IPS-NIHi11 (cell line): Measurements from ENCODE around the gene NAV2.
A peak's percentile ranks its signal among the peaks of the same experiment; 100 is the strongest.
"Not testable (repeated sequence)": the region's sequence is repeated elsewhere in the genome, so short reads cannot be mapped to it uniquely, and the experiment has no call there.

Experiments
- DNase-seq: peaks from one replicate; pipeline ENCODE4 v3.0.0; 2012; ENCODE audit warnings: mixed read lengths, low spot score

Gene NAV2

GRCh38 chr11:20120134-20120925 lies 407.7 kb downstream of the NAV2 start:
- DNase-seq = no peak

GRCh38 chr11:20122131-20122530 lies 409.5 kb downstream of the NAV2 start:
- no peak for DNase-seq

GRCh38 chr11:20125927-20126326 lies 413.3 kb downstream of the NAV2 start:
- peak; percentile 28 for DNase-seq

- no peak for DNase-seq
Observed at GRCh38 chr11:20126724-20127123, 414.1 kb downstream of the NAV2 start.

GRCh38 chr11:20127671-20128527 lies 415.3 kb downstream of the NAV2 start:
- DNase-seq = peak; percentile 78

- DNase-seq = not testable (repeated sequence)
Observed at GRCh38 chr11:20128528-20128825, 415.8 kb downstream of the NAV2 start.

- DNase-seq = no peak
Observed at GRCh38 chr11:20129665-20130064, 417.0 kb downstream of the NAV2 start.

GRCh38 chr11:20131788-20132666 lies 419.4 kb downstream of the NAV2 start:
- peak; percentile 78 for DNase-seq

GRCh38 chr11:20132667-20133039 lies 420.0 kb downstream of the NAV2 start:
- DNase-seq = no peak

GRCh38 chr11:20134991-20135736 lies 422.5 kb downstream of the NAV2 start:
- no peak for DNase-seq

GRCh38 chr11:20137637-20138036 lies 425.0 kb downstream of the NAV2 start:
- DNase-seq = no peak

GRCh38 chr11:20138707-20139106 lies 426.1 kb downstream of the NAV2 start:
- no peak for DNase-seq

- DNase-seq = no peak
Observed at GRCh38 chr11:20154381-20154780, 441.7 kb downstream of the NAV2 start.

GRCh38 chr11:20155683-20156279 lies 443.1 kb downstream of the NAV2 start:
- no peak for DNase-seq

GRCh38 chr11:20156280-20156875 lies 443.7 kb downstream of the NAV2 start:
- DNase-seq = peak; percentile 74

GRCh38 chr11:20156876-20157613 lies 444.4 kb downstream of the NAV2 start:
- DNase-seq = no peak

- no peak for DNase-seq
Observed at GRCh38 chr11:20157728-20158127, 445.1 kb downstream of the NAV2 start.

GRCh38 chr11:20158597-20159257 lies 446.1 kb downstream of the NAV2 start:
- DNase-seq = peak; percentile 78
